Measurements from ENCODE around the gene RAB4B.
"Not testable (repeated sequence)": the region's sequence is repeated elsewhere in the genome, so short reads cannot be mapped to it uniquely, and the experiment has no call there.

GRCh38 chr19:40810649-40811408, 32.8 kb downstream of the RAB4B start:
- not testable (repeated sequence) for TF ChIP-seq CTCF (conservative IDR thresholded peaks at IDR 0.05; ENCODE audit: low read length); EZH2phosphoT487 (IDR thresholded peaks at IDR 0.05; ENCODE audit: borderline replicate concordance, low read depth, low read length)

Measured in OCI-LY7 (cell line).